ENCODE results near the gene TTC28.

DNA sequence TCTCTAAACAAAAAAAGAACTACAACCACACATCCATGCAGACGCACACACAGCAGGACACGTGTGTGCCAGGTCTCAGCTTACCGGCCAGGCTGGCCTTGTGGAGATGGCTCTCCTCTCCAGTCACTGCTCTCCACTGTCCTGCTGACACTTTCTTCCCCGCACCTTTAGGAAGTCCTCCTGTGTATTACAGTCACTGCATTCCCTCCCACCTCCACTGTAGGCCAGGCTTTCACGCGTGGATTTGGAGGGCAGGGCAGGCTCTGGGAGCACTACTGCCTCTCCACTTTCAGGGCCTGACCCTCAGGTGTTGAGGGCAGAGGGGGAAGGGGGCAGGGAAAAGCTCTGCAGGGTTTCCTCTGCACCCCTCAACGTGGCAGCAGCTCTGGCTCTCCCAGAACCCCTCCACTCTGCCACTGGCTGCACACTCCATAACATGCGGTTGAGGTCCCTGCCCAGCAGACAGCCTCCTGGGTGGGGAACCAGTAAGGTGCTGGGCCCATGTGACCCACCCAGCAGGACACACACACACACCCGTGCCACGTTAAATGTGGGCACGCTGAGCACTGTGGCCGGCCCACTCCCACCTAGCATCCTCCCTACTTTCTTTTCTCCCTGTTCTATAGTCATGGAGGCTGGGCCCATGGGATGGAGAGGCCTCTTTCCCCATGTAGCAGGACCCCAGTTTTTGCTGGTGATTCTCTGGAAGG is 653.6 kb downstream of the TTC28 start:
- TF ChIP-seq, protein P1, sequence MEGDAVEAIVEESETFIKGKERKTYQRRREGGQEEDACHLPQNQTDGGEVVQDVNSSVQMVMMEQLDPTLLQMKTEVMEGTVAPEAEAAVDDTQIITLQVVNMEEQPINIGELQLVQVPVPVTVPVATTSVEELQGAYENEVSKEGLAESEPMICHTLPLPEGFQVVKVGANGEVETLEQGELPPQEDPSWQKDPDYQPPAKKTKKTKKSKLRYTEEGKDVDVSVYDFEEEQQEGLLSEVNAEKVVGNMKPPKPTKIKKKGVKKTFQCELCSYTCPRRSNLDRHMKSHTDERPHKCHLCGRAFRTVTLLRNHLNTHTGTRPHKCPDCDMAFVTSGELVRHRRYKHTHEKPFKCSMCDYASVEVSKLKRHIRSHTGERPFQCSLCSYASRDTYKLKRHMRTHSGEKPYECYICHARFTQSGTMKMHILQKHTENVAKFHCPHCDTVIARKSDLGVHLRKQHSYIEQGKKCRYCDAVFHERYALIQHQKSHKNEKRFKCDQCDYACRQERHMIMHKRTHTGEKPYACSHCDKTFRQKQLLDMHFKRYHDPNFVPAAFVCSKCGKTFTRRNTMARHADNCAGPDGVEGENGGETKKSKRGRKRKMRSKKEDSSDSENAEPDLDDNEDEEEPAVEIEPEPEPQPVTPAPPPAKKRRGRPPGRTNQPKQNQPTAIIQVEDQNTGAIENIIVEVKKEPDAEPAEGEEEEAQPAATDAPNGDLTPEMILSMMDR (IDR thresholded peaks at IDR 0.05 in 2 of 3, conservative IDR thresholded peaks at IDR 0.05 in 1 of 3; ENCODE audit: borderline replicate concordance in 1 of 3, insufficient read depth in 1 of 3, low read depth in 2 of 3, low read length in 2 of 3): no peak
- TF ChIP-seq EZH2phosphoT487 (IDR thresholded peaks at IDR 0.05; ENCODE audit: borderline replicate concordance): no peak
